ENCODE measurements around the gene ZSCAN10.
A peak's percentile ranks its signal among the peaks of the same experiment; 100 is the strongest.

Gene ZSCAN10

DNA sequence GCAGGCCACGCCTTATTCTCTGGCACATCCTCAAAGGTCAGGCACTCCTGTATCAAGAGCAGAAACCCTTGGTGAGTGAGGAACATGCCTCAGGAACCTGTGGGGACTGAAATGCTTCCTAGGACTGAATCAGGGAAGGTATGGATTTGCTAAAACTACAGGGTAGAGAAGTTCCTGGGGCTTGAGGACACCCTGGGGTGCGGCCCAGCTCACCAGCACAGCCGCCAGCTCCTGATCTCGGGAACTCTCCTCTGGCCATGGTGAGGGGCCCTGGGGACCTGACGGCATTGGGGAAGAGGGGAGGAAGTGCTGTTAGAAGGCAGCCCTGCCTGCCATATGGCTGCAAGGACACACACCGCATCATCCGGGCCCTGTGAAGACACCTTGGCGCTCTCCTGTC, 7.5 kb downstream of the ZSCAN10 start:
- no peak overlapping the region for H3K4me3 ChIP-seq (replicated peaks; ENCODE audit: low read depth, low read length)
- no peak for DNase-seq (ENCODE audit: extremely low read depth, insufficient read length)
- H3K36me3 ChIP-seq (ENCODE audit: control insufficient read depth, insufficient read depth, low read length): no peaks in the 10 kb centered on the region
- TF ChIP-seq, protein P1, sequence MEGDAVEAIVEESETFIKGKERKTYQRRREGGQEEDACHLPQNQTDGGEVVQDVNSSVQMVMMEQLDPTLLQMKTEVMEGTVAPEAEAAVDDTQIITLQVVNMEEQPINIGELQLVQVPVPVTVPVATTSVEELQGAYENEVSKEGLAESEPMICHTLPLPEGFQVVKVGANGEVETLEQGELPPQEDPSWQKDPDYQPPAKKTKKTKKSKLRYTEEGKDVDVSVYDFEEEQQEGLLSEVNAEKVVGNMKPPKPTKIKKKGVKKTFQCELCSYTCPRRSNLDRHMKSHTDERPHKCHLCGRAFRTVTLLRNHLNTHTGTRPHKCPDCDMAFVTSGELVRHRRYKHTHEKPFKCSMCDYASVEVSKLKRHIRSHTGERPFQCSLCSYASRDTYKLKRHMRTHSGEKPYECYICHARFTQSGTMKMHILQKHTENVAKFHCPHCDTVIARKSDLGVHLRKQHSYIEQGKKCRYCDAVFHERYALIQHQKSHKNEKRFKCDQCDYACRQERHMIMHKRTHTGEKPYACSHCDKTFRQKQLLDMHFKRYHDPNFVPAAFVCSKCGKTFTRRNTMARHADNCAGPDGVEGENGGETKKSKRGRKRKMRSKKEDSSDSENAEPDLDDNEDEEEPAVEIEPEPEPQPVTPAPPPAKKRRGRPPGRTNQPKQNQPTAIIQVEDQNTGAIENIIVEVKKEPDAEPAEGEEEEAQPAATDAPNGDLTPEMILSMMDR (IDR thresholded peaks at IDR 0.05; ENCODE audit: insufficient read depth, low read length, poor library complexity, severe bottlenecking): no peak
- H3K27me3 ChIP-seq (replicated peaks; ENCODE audit: control insufficient read depth, insufficient read depth, low read length): no peaks in the 10 kb centered on the region

DNA sequence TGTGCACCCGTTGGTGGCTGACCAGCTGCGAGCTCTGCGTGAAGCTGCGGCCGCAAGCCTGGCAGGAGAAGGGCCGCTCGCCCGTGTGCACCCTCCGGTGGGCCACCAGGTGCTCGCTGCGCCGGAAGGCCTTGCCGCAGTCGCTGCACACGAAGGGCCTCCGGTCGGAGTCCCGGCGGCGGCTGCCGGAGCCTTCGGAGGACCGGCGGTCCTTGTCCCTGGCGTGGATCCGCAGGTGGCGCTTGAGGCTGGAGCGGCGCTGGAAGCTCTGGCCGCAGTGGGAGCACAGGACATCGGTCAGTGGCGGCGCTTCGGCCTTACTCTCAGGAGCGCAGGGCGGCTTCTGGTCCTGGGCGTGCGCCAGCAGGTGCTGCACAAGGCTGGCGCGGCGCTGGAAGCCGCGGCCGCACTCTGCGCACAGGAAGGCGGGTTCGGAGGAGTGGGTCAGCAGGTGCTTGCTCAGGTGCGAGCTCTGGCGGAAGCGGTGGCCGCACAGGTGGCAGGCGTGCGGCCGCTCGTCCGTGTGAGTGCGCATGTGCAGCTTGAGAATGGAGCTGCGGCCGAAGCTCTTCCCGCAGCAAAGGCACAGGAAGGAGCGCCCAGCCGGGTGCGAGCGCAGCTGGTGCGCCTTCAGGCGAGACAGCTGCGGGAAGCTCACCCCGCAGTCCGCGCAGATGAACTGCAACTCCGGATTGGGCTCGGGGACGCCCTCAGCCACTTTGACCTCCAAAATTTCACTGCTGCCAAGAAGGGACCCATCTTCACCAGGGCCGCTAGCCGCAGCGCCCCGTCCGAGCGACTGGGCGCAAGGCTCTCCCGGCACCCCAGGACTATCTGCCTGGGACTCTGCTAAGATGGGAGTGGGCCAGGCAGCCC, 9.1 kb downstream of the ZSCAN10 start:
- TF ChIP-seq, protein P1 (IDR thresholded peaks at IDR 0.05; ENCODE audit: insufficient read depth, low read length, poor library complexity, severe bottlenecking): no peak
- DNase-seq (ENCODE audit: extremely low read depth, insufficient read length): no peak
- H3K36me3 ChIP-seq (ENCODE audit: control insufficient read depth, insufficient read depth, low read length): no peaks in the 10 kb centered on the region
- no peaks in the 10 kb centered on the region for H3K27me3 ChIP-seq (replicated peaks; ENCODE audit: control insufficient read depth, insufficient read depth, low read length)
- no peak overlapping the region for H3K4me3 ChIP-seq (replicated peaks; ENCODE audit: low read depth, low read length)

DNA sequence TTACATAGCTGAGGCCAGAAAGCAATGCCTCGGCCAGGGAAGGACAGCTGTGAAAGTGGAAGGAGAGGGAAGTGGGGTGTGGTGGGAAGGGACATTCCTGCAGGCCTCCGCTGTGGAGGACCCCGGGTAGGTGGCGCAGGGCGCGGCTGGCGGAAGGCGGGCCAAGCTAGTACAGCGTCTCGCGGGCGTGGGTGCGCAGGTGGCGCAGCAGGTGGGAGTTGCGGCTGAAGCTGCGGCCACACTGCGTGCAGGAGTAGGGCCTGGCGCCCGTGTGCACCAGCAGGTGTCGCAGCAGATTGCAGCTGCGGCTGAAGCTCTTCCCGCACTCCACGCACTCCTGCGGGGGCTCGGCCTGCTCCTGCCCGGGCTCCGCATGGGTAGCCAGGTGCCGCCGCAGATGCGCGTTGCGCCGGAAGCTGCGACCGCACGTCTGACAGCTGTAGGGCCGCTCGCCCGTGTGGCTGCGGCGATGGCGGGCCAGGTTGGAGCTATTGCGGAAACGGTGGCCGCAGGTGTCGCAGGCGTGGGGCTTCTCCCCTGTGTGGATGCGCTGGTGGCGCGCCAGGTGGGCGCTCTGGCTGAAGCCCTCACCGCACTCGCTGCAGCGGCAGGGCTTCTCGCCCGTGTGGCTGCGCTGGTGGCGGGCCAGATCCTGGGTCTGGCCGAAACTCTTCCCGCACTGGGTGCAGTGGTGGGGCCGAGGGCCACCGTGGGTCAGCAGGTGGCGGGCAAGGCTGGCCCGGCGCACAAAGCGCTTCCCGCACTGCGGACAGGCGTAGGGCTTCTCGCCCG, 10.0 kb downstream of the ZSCAN10 start:
- no peak for DNase-seq (ENCODE audit: extremely low read depth, insufficient read length)
- Histone ChIP-seq H3K4me3 (replicated peaks; ENCODE audit: low read depth, low read length) (no peak overlapping the region), H3K36me3 (ENCODE audit: control insufficient read depth, insufficient read depth, low read length) (no peaks in the 10 kb centered on the region), H3K27me3 (replicated peaks; ENCODE audit: control insufficient read depth, insufficient read depth, low read length) (no peaks in the 10 kb centered on the region)
- TF ChIP-seq, protein P1 (IDR thresholded peaks at IDR 0.05; ENCODE audit: insufficient read depth, low read length, poor library complexity, severe bottlenecking): no peak

DNA sequence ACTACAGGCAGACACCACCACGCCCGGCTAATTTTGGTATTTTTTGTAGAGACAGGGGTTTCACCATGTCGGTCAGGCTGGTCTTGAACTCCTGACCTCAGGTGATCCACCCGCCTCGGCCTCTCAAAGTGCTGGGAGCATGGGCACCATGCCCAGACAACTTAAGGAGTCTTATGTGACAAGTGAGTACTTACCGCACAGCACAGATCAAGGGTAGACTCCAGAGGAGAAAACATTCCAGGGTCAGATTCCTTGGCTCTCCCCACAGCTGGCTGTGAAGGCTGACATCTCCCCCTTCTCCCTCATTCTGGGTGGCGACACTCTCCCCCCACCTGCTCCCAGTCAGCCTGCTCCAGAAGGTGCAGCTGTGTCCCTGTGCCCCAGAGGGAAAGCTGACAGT, 10.6 kb downstream of the ZSCAN10 start:
- Histone ChIP-seq H3K4me3 (replicated peaks; ENCODE audit: low read depth, low read length) (no peak overlapping the region), H3K27me3 (replicated peaks; ENCODE audit: control insufficient read depth, insufficient read depth, low read length) (no peaks in the 10 kb centered on the region), H3K36me3 (ENCODE audit: control insufficient read depth, insufficient read depth, low read length) (no peaks in the 10 kb centered on the region)
- DNase-seq (ENCODE audit: extremely low read depth, insufficient read length): no peak
- TF ChIP-seq, protein P1 (IDR thresholded peaks at IDR 0.05; ENCODE audit: insufficient read depth, low read length, poor library complexity, severe bottlenecking): no peak

DNA sequence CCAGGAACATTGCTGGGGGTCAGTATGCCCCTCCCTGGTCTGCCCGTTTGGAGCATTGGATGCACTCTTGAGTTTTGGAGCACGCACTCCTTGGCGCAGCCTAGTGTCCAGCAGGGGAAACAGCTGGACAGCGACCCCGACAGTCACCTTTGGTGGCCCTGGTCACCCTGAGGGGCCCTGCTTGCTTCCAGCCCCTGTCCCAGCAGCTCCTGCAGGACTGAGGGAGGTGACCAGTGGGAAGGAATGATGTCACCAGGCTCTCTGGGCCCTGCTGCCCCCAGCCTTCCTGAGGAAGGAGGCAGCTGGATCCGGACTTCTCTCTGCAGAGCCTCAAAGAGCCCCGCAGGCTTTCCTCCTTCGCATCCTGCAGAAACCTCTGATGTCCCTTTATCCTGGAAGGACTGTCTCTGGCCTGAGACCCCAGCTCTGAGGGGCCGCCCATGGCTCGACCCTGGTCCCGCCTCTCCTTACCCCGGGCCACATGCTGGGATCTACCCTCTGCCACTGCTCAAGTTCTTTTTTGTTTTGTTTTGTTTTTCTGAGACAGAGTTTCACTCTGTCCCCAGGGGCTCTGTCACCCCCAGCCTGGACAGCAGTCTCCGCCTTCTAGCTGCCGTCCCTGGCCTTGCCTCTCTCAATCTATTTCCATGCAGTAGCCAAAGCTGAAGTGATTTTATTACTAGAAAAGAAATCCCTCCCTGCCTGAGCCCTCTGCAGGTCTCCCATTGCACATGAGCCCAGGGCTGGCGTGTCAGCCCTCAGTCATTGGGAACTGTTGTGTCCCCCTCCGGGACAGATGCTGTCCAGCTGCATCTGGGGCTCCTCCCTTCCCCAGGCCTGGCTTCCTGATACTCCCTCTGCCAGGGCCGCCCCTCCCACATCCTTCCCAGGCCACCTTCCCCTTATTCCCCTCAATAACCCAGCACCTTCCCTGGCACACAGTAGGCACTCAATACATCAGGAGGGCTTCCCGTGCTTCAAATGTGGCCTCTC, 11.6 kb downstream of the ZSCAN10 start:
- H3K4me3 ChIP-seq (replicated peaks; ENCODE audit: low read depth, low read length): no peak overlapping the region
- TF ChIP-seq, protein P1 (IDR thresholded peaks at IDR 0.05; ENCODE audit: insufficient read depth, low read length, poor library complexity, severe bottlenecking): peak; percentile 34
- no peaks in the 10 kb centered on the region for H3K36me3 ChIP-seq (ENCODE audit: control insufficient read depth, insufficient read depth, low read length)
- no peak for DNase-seq (ENCODE audit: extremely low read depth, insufficient read length)
- no peaks in the 10 kb centered on the region for H3K27me3 ChIP-seq (replicated peaks; ENCODE audit: control insufficient read depth, insufficient read depth, low read length)

All from GM06990 (cell line).